ENCODE results near the gene ACOX3. TPM values are rescaled to one million over a fixed set of nuclear protein-coding genes. Genes with fewer than 3 reads are reported as not detected.

ACOX3 gene
- total RNA-seq, 1 donor from 2014 or later, result 28.4 TPM

DNA sequence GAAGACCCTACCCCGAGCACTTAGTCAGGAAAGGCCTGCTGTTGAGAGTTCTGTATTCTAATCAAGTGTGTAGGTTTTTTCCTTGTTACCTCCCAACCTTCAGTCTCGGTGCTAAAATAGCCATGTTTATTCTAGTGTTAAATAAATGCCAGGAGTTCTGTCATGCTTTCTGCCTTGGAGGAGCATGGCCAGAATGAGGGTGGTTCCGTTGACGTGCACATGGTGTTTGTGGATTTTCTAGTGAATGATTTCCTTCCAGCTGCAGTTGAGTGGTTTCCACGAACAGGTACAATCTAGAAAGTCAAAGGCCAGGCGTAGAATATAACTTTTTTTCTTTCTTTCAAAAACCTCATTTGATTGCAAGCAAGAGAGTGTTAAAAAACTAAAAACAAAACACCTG is 21.1 kb upstream of the ACOX3 start:
- DNase-seq (ENCODE audit: low spot score), result no peak
- Mint-ChIP-seq H3K27ac (no peak overlapping the region), H3K27me3 (ENCODE audit: low read depth) (no peaks in the 10 kb centered on the region), H3K4me1 (ENCODE audit: low read depth) (no peaks in the 10 kb centered on the region), H3K36me3 (ENCODE audit: low read depth) (peaks cover 25% of the 10 kb centered on the region), H3K9me3 (no peaks in the 10 kb centered on the region), H3K4me3 (ENCODE audit: low read depth) (no peak overlapping the region)
- intact Hi-C loops (cut with micrococcal nuclease), result no loop called here

DNA sequence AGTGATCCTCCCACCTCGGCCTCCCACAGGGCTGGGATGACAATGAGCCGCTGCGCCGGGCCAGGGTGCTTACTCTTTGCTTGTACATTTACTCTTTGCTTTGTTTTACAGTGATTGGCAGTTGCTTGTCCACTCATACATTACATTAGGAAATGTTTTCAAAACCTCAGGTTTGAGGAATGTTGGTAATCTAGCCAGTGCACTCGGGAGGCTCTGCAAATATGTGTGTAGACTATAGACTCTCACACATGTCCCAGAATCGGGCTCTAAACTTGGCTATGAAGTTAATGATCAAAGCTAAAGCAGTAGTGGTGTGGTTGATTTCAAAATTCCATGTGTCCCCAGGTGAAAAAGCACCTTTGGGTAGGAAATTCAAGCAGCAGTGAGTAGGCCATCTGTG is 20.6 kb upstream of the ACOX3 start:
- Mint-ChIP-seq H3K36me3 (ENCODE audit: low read depth) (peaks cover 31% of the 10 kb centered on the region), H3K4me1 (ENCODE audit: low read depth) (no peaks in the 10 kb centered on the region), H3K27ac (no peak overlapping the region), H3K27me3 (ENCODE audit: low read depth) (no peaks in the 10 kb centered on the region), H3K4me3 (ENCODE audit: low read depth) (no peak overlapping the region), H3K9me3 (no peaks in the 10 kb centered on the region)
- DNase-seq (ENCODE audit: low spot score), result no peak
- intact Hi-C loops (cut with micrococcal nuclease), result no loop called here

DNA sequence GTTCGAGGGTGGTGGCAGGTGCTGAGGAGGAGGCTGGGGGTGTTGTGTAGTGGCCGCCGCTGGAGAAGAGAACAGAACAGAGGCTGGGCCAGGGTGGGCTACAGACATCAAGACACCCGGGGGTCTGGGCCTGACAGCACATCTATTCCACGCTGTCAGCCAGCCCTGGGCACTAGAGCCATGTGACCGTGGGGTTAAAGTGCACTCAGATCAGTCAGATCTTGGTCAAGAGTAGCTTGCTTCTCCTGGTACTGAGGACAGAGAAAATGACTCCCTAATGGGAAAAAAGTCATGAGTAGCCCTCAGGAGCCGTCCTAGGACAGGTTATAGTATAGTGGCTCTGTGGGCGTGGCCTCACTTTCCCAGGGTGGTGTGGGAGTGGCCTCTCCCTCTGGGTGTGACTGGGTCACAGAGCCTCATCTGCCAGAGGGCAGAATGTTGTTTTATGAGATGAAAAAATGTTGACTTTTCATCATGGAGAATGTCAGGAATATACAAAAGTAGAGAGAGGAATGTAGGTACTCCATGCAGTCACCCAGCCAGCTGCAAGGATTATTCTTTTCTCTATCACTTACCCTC is 19.4 kb upstream of the ACOX3 start:
- Mint-ChIP-seq H3K27me3 (ENCODE audit: low read depth) (no peaks in the 10 kb centered on the region), H3K36me3 (ENCODE audit: low read depth) (peaks cover 29% of the 10 kb centered on the region), H3K4me3 (ENCODE audit: low read depth) (no peak overlapping the region), H3K4me1 (ENCODE audit: low read depth) (no peaks in the 10 kb centered on the region), H3K9me3 (no peaks in the 10 kb centered on the region), H3K27ac (no peak overlapping the region)
- no peak for DNase-seq (ENCODE audit: low spot score)
- intact Hi-C loops (cut with micrococcal nuclease), result no loop called here

DNA sequence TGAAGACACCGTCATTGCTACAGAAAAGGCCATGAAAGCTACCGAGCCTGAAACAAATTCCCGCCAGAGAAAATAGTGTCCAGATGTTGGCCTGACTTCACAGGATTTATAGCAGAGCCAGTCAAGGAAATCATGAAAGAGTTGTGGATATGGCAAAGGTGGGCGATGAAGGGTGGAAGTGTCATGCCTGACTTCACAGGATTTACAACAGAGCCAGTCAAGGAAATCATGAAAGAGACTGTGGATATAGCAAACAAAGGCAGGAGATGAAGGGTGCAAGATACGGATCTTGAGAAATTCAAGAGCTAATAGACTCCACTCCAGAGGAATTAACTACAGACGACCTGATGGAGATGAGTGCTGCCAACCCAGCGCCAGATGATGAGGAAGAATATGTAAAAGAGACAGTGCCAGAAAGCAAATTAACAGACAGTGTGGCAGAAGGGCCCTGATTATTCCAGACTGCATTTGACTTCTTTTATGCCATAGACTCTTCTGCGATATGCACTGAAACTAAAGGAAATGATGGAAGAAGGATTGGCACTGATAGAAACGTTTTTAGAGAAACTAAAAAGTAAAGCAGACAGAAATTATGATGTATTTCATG is 17.2 kb upstream of the ACOX3 start:
- Mint-ChIP-seq H3K27ac (no peak overlapping the region), H3K36me3 (ENCODE audit: low read depth) (peaks cover 38% of the 10 kb centered on the region), H3K9me3 (no peaks in the 10 kb centered on the region), H3K27me3 (ENCODE audit: low read depth) (no peaks in the 10 kb centered on the region), H3K4me3 (ENCODE audit: low read depth) (no peak overlapping the region), H3K4me1 (ENCODE audit: low read depth) (no peaks in the 10 kb centered on the region)
- no peak for DNase-seq (ENCODE audit: low spot score)
- intact Hi-C loops (cut with micrococcal nuclease), result no loop called here

DNA sequence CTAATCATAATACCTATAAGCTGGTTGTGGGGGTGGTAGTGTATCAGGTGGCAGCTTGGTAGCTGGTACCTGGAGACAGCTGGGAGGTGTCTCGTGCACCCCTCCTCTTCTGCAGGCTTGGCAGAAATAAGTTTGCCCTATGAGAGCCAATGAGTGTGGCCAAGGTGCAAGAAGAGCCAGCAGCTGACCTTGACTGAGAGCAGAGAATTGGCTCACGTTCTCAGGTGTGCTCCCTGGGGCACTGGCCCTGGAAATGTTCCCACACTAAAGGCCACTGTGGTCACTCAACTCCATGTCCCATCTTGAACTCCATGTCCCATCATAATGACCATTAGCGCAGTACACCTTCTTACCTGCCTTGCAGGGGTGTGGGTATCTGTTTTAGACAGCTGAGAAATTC is 13.4 kb upstream of the ACOX3 start:
- peaks cover 40% of the 10 kb centered on the region for H3K36me3 Mint-ChIP-seq (ENCODE audit: low read depth)
- no peak overlapping the region for H3K27ac Mint-ChIP-seq
- H3K4me1 Mint-ChIP-seq (ENCODE audit: low read depth), result no peaks in the 10 kb centered on the region
- intact Hi-C loops (cut with micrococcal nuclease), result no loop called here
- H3K27me3 Mint-ChIP-seq (ENCODE audit: low read depth), result no peaks in the 10 kb centered on the region
- no peak for DNase-seq (ENCODE audit: low spot score)
- no peak overlapping the region for H3K4me3 Mint-ChIP-seq (ENCODE audit: low read depth)
- no peaks in the 10 kb centered on the region for H3K9me3 Mint-ChIP-seq

DNA sequence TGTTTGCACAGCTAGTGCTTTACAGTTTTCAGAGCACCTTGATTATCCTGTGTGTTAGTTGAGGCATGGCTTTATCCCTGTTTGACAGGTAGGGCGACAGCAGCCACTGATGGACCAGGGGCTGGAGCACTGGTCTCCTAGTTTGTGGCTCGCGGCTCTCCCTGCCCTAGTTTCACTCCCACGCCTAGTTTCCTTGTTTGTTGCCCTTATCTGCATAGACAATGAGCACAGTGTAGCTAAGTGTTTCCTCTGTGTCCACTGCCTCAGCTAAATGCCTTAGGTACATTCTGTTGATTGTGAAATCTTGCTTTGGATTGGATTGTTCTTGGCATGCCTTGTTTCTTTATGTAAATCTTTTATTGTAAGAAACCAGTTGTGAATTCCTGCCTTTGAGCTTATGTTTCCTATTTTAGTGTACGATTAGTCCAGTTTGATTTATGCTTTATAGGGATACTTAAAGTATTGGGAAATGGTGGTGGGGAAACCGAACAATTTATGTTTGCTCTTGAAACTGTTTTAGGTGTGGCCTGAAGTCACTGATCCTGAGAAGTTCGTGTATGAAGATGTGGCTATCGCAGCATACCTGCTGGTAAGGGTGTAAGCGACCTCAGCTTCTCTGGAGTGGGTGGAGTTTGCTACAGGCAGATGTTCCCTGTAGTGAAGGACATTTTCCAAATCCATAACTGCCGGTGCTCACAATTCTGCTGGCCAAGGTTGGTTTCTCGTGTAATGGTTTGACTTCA is 11.1 kb upstream of the ACOX3 start:
- H3K9me3 Mint-ChIP-seq, result no peaks in the 10 kb centered on the region
- no peaks in the 10 kb centered on the region for H3K4me1 Mint-ChIP-seq (ENCODE audit: low read depth)
- H3K27me3 Mint-ChIP-seq (ENCODE audit: low read depth), result no peaks in the 10 kb centered on the region
- intact Hi-C loops (cut with micrococcal nuclease), result no loop called here
- H3K27ac Mint-ChIP-seq, result no peak overlapping the region
- H3K36me3 Mint-ChIP-seq (ENCODE audit: low read depth), result peaks cover 35% of the 10 kb centered on the region
- no peak for DNase-seq (ENCODE audit: low spot score)
- no peak overlapping the region for H3K4me3 Mint-ChIP-seq (ENCODE audit: low read depth)

DNA sequence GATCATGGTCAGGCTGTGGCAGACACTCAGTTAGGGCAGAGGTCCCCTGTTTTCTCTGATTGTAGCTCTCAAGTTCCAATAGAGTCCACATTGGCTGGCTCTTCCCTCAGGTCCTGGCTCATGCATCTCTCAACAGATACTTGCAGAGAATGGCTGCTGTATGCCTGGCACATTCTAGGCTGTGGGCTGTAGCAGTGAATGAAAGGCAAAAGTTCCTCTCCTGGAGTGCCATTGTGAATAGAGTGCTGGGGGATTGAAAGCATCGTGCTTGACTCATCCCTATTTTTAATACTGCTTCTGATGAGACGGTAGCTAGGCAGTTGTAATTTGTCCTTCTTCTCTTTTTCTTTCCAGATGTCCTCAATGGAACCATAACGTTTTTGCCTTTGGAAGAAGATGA is 5.6 kb upstream of the ACOX3 start:
- no peak for DNase-seq (ENCODE audit: low spot score)
- H3K27me3 Mint-ChIP-seq (ENCODE audit: low read depth), result no peaks in the 10 kb centered on the region
- peaks cover 15% of the 10 kb centered on the region for H3K36me3 Mint-ChIP-seq (ENCODE audit: low read depth)
- no peak overlapping the region for H3K4me3 Mint-ChIP-seq (ENCODE audit: low read depth)
- H3K9me3 Mint-ChIP-seq, result no peaks in the 10 kb centered on the region
- intact Hi-C loops (cut with micrococcal nuclease), result no loop called here
- H3K27ac Mint-ChIP-seq, result no peak overlapping the region
- peaks cover 34% of the 10 kb centered on the region for H3K4me1 Mint-ChIP-seq (ENCODE audit: low read depth)

DNA sequence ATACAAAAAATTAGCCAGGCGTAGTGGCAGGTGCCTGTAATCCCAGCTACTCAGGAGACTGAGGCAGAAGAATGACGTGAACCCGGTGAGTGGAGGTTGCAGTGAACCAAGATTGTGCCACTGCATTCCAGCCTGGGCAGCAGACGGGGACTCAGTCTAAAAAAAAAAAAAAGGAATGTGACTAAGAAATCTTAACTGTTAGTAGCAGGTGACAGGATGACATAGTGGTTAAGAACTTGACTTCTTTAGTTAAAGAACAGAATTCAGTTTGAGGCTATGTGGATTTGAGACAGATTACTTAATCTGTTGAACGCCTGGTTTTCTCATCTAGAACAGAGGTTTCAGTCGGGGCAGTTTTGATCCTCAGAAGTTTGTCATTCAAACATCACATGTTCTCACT is 3.3 kb upstream of the ACOX3 start:
- no peak for DNase-seq (ENCODE audit: low spot score)
- peaks cover 6% of the 10 kb centered on the region for H3K9me3 Mint-ChIP-seq
- no peak overlapping the region for H3K27ac Mint-ChIP-seq
- peaks cover 49% of the 10 kb centered on the region for H3K4me1 Mint-ChIP-seq (ENCODE audit: low read depth)
- H3K4me3 Mint-ChIP-seq (ENCODE audit: low read depth), result no peak overlapping the region
- H3K27me3 Mint-ChIP-seq (ENCODE audit: low read depth), result no peaks in the 10 kb centered on the region
- intact Hi-C loops (cut with micrococcal nuclease), result no loop called here
- peaks cover 21% of the 10 kb centered on the region for H3K36me3 Mint-ChIP-seq (ENCODE audit: low read depth)

DNA sequence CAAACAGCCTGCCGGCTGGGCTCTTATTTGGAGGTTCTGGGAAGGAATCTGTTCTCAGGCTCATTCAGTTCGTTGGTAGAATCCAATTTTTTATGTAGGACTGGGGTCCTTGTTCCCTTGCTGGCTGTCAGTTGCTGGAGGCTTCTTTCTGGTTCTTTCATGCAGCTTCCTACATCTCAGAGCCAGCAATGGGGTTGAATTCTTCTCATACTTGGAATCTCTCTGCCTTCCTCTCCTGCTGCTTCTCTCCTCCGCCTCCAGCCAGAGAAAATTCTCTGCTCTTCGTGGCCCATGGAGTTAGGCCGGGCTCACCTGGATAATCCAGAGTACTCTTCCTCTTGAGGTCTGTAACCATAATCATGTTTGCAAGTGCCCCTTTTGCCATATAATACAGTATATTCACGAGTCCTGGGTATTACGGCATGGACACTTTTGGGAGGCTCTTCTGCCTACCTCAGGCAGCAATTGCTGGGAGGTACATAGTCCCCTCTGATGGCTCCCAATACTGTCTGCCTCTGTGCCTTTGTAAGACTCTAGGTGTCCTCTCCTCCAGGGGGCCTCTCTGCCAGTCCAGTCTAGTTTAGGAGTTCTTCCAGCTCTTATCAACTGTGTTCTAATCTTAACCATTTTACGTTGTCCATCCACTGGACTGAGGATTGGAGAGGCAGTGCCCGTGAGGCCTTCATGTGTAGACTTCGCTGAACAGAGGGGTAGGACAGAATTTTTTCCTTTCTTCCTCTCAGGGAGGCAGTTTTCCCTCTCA is 2.3 kb upstream of the ACOX3 start:
- Mint-ChIP-seq H3K27ac (peak overlapping the region; percentile 17), H3K9me3 (peaks cover 6% of the 10 kb centered on the region), H3K27me3 (ENCODE audit: low read depth) (no peaks in the 10 kb centered on the region), H3K36me3 (ENCODE audit: low read depth) (peaks cover 17% of the 10 kb centered on the region), H3K4me1 (ENCODE audit: low read depth) (peaks cover 51% of the 10 kb centered on the region), H3K4me3 (ENCODE audit: low read depth) (peak overlapping the region; percentile 76)
- intact Hi-C loops (cut with micrococcal nuclease), result no loop called here
- DNase-seq (ENCODE audit: low spot score), result no peak

DNA sequence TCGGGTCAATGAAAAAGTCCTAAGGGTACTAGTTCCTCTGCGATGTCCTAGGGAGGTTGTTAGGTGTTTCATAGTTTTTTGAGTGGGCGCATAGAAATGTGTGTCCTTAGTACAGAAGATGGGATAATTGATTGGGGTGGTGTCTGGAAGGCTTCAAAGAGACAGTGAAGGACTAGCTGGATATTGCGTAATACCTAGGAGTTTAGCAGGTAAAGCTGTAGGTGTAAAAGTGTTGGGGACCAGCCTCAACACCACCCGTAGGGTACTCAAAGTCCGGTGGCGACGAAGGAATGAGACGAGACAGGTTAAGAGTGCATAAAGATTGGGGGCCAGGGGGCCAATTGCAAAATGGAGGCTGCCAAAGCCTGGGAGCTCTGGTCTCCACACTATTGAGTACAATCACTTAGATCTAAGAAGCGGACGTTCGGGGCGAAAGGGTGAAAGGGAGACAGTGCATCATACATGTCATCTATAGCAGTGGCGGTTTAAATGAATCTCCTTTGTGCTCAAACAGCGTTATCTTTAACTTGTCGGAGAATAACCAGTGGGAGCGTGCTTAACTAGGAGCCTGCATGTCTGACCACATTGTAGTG is 1.1 kb upstream of the ACOX3 start:
- Mint-ChIP-seq H3K4me3 (ENCODE audit: low read depth) (peak overlapping the region; percentile 95), H3K27ac (peak overlapping the region; percentile 50), H3K27me3 (ENCODE audit: low read depth) (no peaks in the 10 kb centered on the region), H3K9me3 (peaks cover 6% of the 10 kb centered on the region), H3K36me3 (ENCODE audit: low read depth) (peaks cover 17% of the 10 kb centered on the region), H3K4me1 (ENCODE audit: low read depth) (peaks cover 58% of the 10 kb centered on the region)
- intact Hi-C loops (cut with micrococcal nuclease), result no loop called here
- DNase-seq (ENCODE audit: low spot score), result no peak

DNA sequence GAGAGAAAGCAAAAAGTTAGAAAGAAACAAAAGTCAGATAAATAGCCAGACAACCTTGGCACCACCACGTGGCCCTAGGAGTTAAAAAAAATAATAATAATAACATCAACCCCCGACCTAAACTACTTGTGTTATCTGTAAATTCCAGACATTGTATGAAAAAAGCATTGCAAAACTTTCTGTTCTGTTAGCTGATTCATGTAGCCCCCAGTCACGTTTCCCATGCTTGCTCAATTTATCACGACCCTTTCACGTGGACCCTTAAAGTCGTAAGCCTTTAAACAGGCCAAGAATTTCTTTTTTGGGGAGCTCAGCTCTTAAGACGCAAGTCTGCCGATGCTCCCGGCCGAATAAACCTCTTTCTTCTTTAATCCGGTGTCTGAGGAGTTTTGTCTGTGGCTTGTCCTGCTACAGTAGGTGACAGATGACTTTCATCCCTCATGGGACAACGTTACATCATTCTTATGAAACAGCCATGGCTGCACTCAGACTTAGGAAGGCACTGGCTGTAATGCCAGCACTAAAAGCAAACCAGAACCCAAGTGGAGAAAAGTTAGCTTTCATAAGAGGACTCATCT is 520 bp downstream of the ACOX3 start:
- peaks cover 17% of the 10 kb centered on the region for H3K36me3 Mint-ChIP-seq (ENCODE audit: low read depth)
- H3K4me1 Mint-ChIP-seq (ENCODE audit: low read depth), result peaks cover 62% of the 10 kb centered on the region
- peak overlapping the region; percentile 95 for H3K4me3 Mint-ChIP-seq (ENCODE audit: low read depth)
- intact Hi-C loops (cut with micrococcal nuclease), result loop anchor here (1.0 kb wide), 1 partner anchor 12 kb away; no protein-coding TSS in a partner anchor
- DNase-seq (ENCODE audit: low spot score), result peak; percentile 14
- no peaks in the 10 kb centered on the region for H3K27me3 Mint-ChIP-seq (ENCODE audit: low read depth)
- H3K9me3 Mint-ChIP-seq, result peaks cover 6% of the 10 kb centered on the region
- H3K27ac Mint-ChIP-seq, result peak overlapping the region; percentile 89

DNA sequence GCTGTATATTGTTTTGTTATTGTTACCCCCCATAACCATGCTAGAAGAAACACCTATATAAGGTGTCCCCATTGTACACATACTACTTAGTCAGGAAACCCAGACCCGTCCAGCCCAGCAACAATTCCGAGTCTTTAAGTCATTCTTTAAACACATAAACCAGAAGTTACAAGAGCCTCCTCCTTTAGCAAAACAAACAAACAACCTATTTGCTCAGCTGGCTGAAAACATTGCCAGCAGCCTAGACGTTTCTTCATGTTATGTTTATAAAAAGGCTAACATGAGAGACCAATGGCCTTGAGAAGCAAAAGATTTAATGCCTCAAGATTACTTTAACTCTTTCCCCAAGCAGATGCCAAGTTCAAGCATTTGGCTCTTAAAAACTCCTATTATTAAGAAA is 1.4 kb downstream of the ACOX3 start:
- Mint-ChIP-seq H3K36me3 (ENCODE audit: low read depth) (peaks cover 17% of the 10 kb centered on the region), H3K27ac (peak overlapping the region; percentile 35), H3K27me3 (ENCODE audit: low read depth) (no peaks in the 10 kb centered on the region), H3K9me3 (peaks cover 6% of the 10 kb centered on the region), H3K4me3 (ENCODE audit: low read depth) (peak overlapping the region; percentile 32), H3K4me1 (ENCODE audit: low read depth) (peaks cover 64% of the 10 kb centered on the region)
- intact Hi-C loops (cut with micrococcal nuclease), result no loop called here
- DNase-seq (ENCODE audit: low spot score), result no peak

Data from activated T-helper 2 cell treated with anti-CD3 and anti-CD28 coated beads, Interferon-gamma antibody, Interleukin-2, Interleukin-4, amounts not matched to agents 10 μg/mL and 5 μg/mL and 100 μg/mL, durations not matched to agents 14 hours and 24 hours and 36 hours (primary cell).